WTC11 (cell line): Measurements from ENCODE around the gene REST. TPM values are rescaled to one million over a fixed set of nuclear protein-coding genes. Genes with fewer than 3 reads are reported as not detected.

Source experiments
- ATAC-seq: fragments of 200-7000 bp; cut with Tn5 transposase; 2 replicates; pipeline ENCODE4 v1.10.0; 2021; ENCODE audit warnings: mild to moderate bottlenecking, moderate library complexity
- CTCF ChIA-PET: fragments of 300-600 bp; sonication (Branson Sonifier 250); formaldehyde crosslinking; loops from one replicate; lab custom pipeline; 2021; ENCODE audit warnings: antibody characterized with exemption; lab: Charles Lee
- POLR2A ChIA-PET: fragments of 350-600 bp; sonication (Branson Sonifier 250); formaldehyde crosslinking; loops from one replicate; lab custom pipeline; 2021; ENCODE audit warnings: antibody characterized with exemption; lab: Charles Lee
- DNase-seq: peaks from one replicate; pipeline ENCODE4 v3.0.0; 2021; ENCODE audit warnings: low spot score
- H3K27ac Mint-ChIP-seq: 2 replicates; pipeline ENCODE4 v1.8.0; 2021; ENCODE audit warnings: mixed read lengths
- H3K27me3 Mint-ChIP-seq: 2 replicates; pipeline ENCODE4 v1.8.0; 2021; ENCODE audit warnings: low read depth, mild to moderate bottlenecking, moderate library complexity, mixed read lengths
- H3K36me3 Mint-ChIP-seq: 2 replicates; pipeline ENCODE4 v1.8.0; 2021; ENCODE audit warnings: mixed read lengths
- H3K4me1 Mint-ChIP-seq: 2 replicates; pipeline ENCODE4 v1.8.0; 2022; ENCODE audit warnings: mixed read lengths
- H3K4me3 Mint-ChIP-seq: 2 replicates; pipeline ENCODE4 v1.8.0; 2021; ENCODE audit warnings: mild to moderate bottlenecking, moderate library complexity, mixed read lengths
- H3K9me3 Mint-ChIP-seq: 2 replicates; pipeline ENCODE4 v1.8.0; 2021; ENCODE audit warnings: mixed read lengths
- CREB1 ChIP-seq: sonication (generic); formaldehyde crosslinking; IDR thresholded peaks from 2 replicates; pipeline ENCODE4 v1.8.0; 2023; ENCODE audit warnings: mild to moderate bottlenecking, missing genetic modification reagents
- CTCF ChIP-seq: fragments of 200-600 bp; IDR thresholded peaks from 2 replicates; pipeline ENCODE4 v1.8.0; 2022; ENCODE audit warnings: antibody characterized with exemption
- E2F1 ChIP-seq: sonication (generic); formaldehyde crosslinking; IDR thresholded peaks from 2 replicates; pipeline ENCODE4 v1.8.0; 2022; ENCODE audit warnings: mild to moderate bottlenecking, missing genetic modification reagents
- EMX1 ChIP-seq: fragments of 250-450 bp; sonication (Bioruptor Pico); IDR thresholded peaks from 2 replicates; pipeline ENCODE4 v1.8.0; 2021; ENCODE audit warnings: mild to moderate bottlenecking
- ESRRA ChIP-seq: sonication (generic); formaldehyde crosslinking; IDR thresholded peaks from 2 replicates; pipeline ENCODE4 v1.8.1; 2022; ENCODE audit warnings: mild to moderate bottlenecking, missing genetic modification reagents, borderline replicate concordance
- ETV6 ChIP-seq: sonication (generic); formaldehyde crosslinking; IDR thresholded peaks from 2 replicates; pipeline ENCODE4 v1.8.1; 2022; ENCODE audit warnings: mild to moderate bottlenecking, missing genetic modification reagents
- FOXJ3 ChIP-seq: sonication (generic); formaldehyde crosslinking; IDR thresholded peaks from 2 replicates; pipeline ENCODE4 v1.9.0; 2021; ENCODE audit warnings: missing genetic modification reagents, mild to moderate bottlenecking, borderline replicate concordance
- GRHL2 ChIP-seq: fragments of 250-450 bp; sonication (Bioruptor Pico); IDR thresholded peaks from 2 replicates; pipeline ENCODE4 v1.8.0; 2022; ENCODE audit warnings: mild to moderate bottlenecking, moderate library complexity; ENCODE audit not compliant: insufficient replicate concordance, severe bottlenecking
- HMGA2 ChIP-seq: fragments of 250-450 bp; sonication (Bioruptor Pico); IDR thresholded peaks from 2 replicates; pipeline ENCODE4 v1.4.0; 2021; ENCODE audit warnings: mild to moderate bottlenecking, moderate library complexity
- JUN ChIP-seq: sonication (generic); formaldehyde crosslinking; IDR thresholded peaks from 2 replicates; pipeline ENCODE4 v1.8.0; 2023; ENCODE audit warnings: mild to moderate bottlenecking, missing genetic modification reagents
- MAX ChIP-seq: sonication (generic); formaldehyde crosslinking; IDR thresholded peaks from 2 replicates; pipeline ENCODE4 v1.8.0; 2022; ENCODE audit warnings: mild to moderate bottlenecking, missing genetic modification reagents
- NR3C1 ChIP-seq: sonication (generic); formaldehyde crosslinking; conservative IDR thresholded peaks from 2 replicates; pipeline ENCODE4 v1.8.1; 2023; ENCODE audit warnings: low read depth, mild to moderate bottlenecking, missing genetic modification reagents
- PRDM15 ChIP-seq: sonication (generic); formaldehyde crosslinking; IDR thresholded peaks from 2 replicates; pipeline ENCODE4 v1.8.0; 2022; ENCODE audit warnings: missing genetic modification reagents
- PREB ChIP-seq: sonication (generic); formaldehyde crosslinking; IDR thresholded peaks from 2 replicates; pipeline ENCODE4 v1.8.1; 2022; ENCODE audit warnings: mild to moderate bottlenecking, missing genetic modification reagents, moderate library complexity, borderline replicate concordance
- SOX15 ChIP-seq: fragments of 250-450 bp; sonication (Bioruptor Pico); IDR thresholded peaks from 2 replicates; pipeline ENCODE4 v1.9.0; 2021; ENCODE audit warnings: mild to moderate bottlenecking
- TEAD1 ChIP-seq: sonication (generic); formaldehyde crosslinking; IDR thresholded peaks from 2 replicates; pipeline ENCODE4 v1.8.0; 2022; ENCODE audit warnings: mild to moderate bottlenecking, missing genetic modification reagents
- TP53 ChIP-seq: sonication (generic); formaldehyde crosslinking; IDR thresholded peaks from 2 replicates; pipeline ENCODE4 v1.8.1; 2023; ENCODE audit warnings: mild to moderate bottlenecking, missing genetic modification reagents
- ZBTB21 ChIP-seq: sonication (generic); formaldehyde crosslinking; IDR thresholded peaks from 2 replicates; pipeline ENCODE4 v1.8.1; 2023; ENCODE audit warnings: mild to moderate bottlenecking, missing genetic modification reagents, borderline replicate concordance
- total RNA-seq: library from RNA; stranded (reverse); gene quantifications from 3 replicates; pipeline ENCODE4 v1.2.3, GENCODE V29; 2021

Gene REST
- total RNA-seq, 1 experiment from 2014 or later = 75.1 TPM

- no peak for TF ChIP-seq E2F1 (CRISPR knock-in tag)
- TF ChIP-seq JUN = no peak
Measured at GRCh38 chr4:56953680-56954520, 46.2 kb downstream of the REST start (continued).

- DNase-seq = no peak
- CTCF ChIA-PET = no interaction called here
Measured at GRCh38 chr4:56958111-56958517, 50.4 kb downstream of the REST start.

More at GRCh38 chr4:56958111-56958517, 50.4 kb downstream of the REST start:
- no peaks in the 10 kb centered on the region for H3K27me3 Mint-ChIP-seq
- no peak for ATAC-seq
- no peak overlapping the region for H3K4me3 Mint-ChIP-seq
- POLR2A ChIA-PET = no interaction called here
- no peaks in the 10 kb centered on the region for H3K9me3 Mint-ChIP-seq
- peaks cover 8% of the 10 kb centered on the region for H3K36me3 Mint-ChIP-seq
- H3K27ac Mint-ChIP-seq = no peak overlapping the region
- TF ChIP-seq TEAD1 = no peak
- no peak for TF ChIP-seq MAX (CRISPR knock-in tag)
- no peak for TF ChIP-seq HMGA2 (CRISPR knock-in tag)
- no peak for TF ChIP-seq ESRRA (CRISPR knock-in tag)
- no peak for TF ChIP-seq PREB
- TF ChIP-seq CREB1 = no peak
- no peak for TF ChIP-seq CTCF
- TF ChIP-seq EMX1 (CRISPR knock-in tag) = no peak
- TF ChIP-seq ZBTB21 = no peak
- TF ChIP-seq ETV6 = no peak
- TF ChIP-seq PRDM15 = no peak
- no peak for TF ChIP-seq TP53 (CRISPR knock-in tag)
- TF ChIP-seq SOX15 (CRISPR knock-in tag) = no peak
- no peak for TF ChIP-seq NR3C1 (CRISPR knock-in tag)
- TF ChIP-seq GRHL2 (CRISPR knock-in tag) = no peak
- no peak for TF ChIP-seq FOXJ3 (CRISPR knock-in tag)
- no peaks in the 10 kb centered on the region for H3K4me1 Mint-ChIP-seq
